ENCODE results near the gene SECISBP2. TPM values are rescaled to one million over a fixed set of nuclear protein-coding genes. Genes with fewer than 3 reads are reported as not detected.

Gene SECISBP2
- polyA plus RNA-seq (18.3 to 24.3 TPM (median 20.1 TPM) in 3 replicates), polyA minus RNA-seq (6.2 to 20.4 TPM (median 14.9 TPM) in 3 replicates)
- polyA plus RNA-seq (2011; ENCODE audit: low read depth), result 4.9 TPM
- polyA plus RNA-seq (2011; cell fraction: cytosol; rRNA removed), result 11.6 and 20.6 TPM in 2 replicates
- 44.7 and 46.9 TPM in 2 replicates for polyA plus RNA-seq (2011; cell fraction: nucleus; rRNA removed)
- 13.2 and 14.2 TPM in 2 replicates for polyA plus RNA-seq (2012; ENCODE audit: low replicate concordance)
- 7.7 TPM for polyA minus RNA-seq (2011; cell fraction: cytosol; rRNA and poly(A)+ RNA removed)
- polyA minus RNA-seq (2011; cell fraction: nucleus; rRNA and poly(A)+ RNA removed), result 19.1 and 33.5 TPM in 2 replicates

DNA sequence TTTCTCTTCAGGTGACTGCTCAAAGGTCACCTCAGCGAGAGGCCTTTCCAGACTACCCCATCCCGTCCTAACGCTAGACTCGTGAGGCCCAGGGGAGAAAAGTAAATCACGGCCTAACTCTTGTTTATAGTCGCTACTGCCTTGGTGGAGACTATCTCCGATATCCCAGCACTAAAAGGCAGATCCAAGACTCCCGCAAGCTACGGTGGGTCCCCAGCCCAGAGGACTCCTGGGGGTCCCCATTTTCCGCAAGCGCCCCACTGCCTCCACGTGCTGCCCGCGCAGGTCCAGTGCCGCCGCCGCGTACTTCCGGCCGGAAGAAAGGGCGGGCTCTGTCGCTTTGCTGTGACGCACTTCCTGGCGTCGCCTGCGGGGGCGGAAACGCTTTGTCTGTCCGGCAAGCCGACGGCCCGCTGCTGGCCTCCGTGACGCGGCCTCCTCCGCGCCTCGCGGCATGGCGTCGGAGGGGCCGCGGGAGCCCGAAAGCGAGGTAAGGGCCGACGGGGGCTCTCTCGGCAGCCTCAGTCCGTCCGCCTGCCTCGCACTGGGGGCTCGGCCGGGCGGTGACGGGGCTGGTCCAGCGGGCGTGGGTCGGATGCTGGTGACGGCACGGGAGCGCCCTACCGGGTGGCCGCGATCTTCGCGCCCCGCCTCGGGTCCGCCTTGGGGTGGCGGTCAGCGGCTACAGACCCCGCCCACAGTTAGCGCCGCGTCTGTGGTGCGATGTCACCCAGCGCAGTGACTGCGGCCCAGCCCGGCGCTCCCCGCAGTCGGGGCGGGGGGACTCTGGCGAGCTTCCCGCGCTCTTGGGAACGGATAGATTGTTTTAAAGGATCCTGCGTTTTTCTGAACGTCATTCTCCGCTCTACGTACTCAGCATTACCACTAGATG, at the start of gene SECISBP2:
Gene SECISBP2, plus strand, starts transcription at position 378 of the 892 bp plus-strand sequence. Its CDS starts 77 bp downstream, at position 455.
- dilution Hi-C loops (cut with MboI; ENCODE audit: extremely low pct_ligation_motif_present, low sequenced_read_pairs), result no loop called here
- Histone ChIP-seq H2AFZ (ENCODE audit: control insufficient read depth, low read length) (peak within 1 kb of the TSS; percentile 68), H3K79me2 (ENCODE audit: control insufficient read depth, insufficient read depth, low read length) (peaks cover 72% of the 10 kb centered on the region), H3K9me3 (ENCODE audit: control insufficient read depth, low read depth, low read length) (no peaks in the 10 kb centered on the region), H3K27ac (ENCODE audit: control insufficient read depth, insufficient read depth, low read length) (peak within 1 kb of the TSS; percentile 97), H3K4me1 (ENCODE audit: control insufficient read depth, extremely low read depth, insufficient read depth, low read length) (peaks cover 39% of the 10 kb centered on the region), H3K9me1 (ENCODE audit: control insufficient read depth, extremely low read depth, insufficient read depth, low read length) (peaks cover 2% of the 10 kb centered on the region), H4K20me1 (ENCODE audit: control insufficient read depth, extremely low read depth, insufficient read depth, low read length) (peaks cover 2% of the 10 kb centered on the region), H3K9ac (ENCODE audit: control insufficient read depth, extremely low read depth, insufficient read depth, low read length) (peak within 1 kb of the TSS; percentile 96), H3K4me2 (ENCODE audit: control insufficient read depth, extremely low read depth, insufficient read depth, low read depth, low read length) (peak within 1 kb of the TSS; percentile 99), H3K36me3 (ENCODE audit: control insufficient read depth in 2 of 2, extremely low read depth in 1 of 2, insufficient read depth in 2 of 2, low read length in 2 of 2) (peaks cover 0 to 23% of the 10 kb centered on the region in 2 experiments), H3K27me3 (ENCODE audit: control insufficient read depth, extremely low read depth, insufficient read depth, low read length) (no peaks in the 10 kb centered on the region), H3K4me3 (ENCODE audit: control insufficient read depth in 2 of 3, extremely low read depth in 1 of 3, insufficient read depth in 2 of 3, low read depth in 1 of 3, low read length in 3 of 3) (peak within 1 kb of the TSS; percentile 71 to 90 (median 83))
- TF ChIP-seq, protein P1, sequence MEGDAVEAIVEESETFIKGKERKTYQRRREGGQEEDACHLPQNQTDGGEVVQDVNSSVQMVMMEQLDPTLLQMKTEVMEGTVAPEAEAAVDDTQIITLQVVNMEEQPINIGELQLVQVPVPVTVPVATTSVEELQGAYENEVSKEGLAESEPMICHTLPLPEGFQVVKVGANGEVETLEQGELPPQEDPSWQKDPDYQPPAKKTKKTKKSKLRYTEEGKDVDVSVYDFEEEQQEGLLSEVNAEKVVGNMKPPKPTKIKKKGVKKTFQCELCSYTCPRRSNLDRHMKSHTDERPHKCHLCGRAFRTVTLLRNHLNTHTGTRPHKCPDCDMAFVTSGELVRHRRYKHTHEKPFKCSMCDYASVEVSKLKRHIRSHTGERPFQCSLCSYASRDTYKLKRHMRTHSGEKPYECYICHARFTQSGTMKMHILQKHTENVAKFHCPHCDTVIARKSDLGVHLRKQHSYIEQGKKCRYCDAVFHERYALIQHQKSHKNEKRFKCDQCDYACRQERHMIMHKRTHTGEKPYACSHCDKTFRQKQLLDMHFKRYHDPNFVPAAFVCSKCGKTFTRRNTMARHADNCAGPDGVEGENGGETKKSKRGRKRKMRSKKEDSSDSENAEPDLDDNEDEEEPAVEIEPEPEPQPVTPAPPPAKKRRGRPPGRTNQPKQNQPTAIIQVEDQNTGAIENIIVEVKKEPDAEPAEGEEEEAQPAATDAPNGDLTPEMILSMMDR (optimal IDR thresholded peaks at IDR 0.05 in 1 of 3, IDR thresholded peaks at IDR 0.05 in 1 of 3, conservative IDR thresholded peaks at IDR 0.05 in 1 of 3; ENCODE audit: extremely low read depth in 1 of 3, insufficient read depth in 2 of 3, low read length in 3 of 3), result peak; percentile 59 to 82 (median 67)
- TF ChIP-seq EZH2 (IDR thresholded peaks at IDR 0.05; ENCODE audit: low read length), result no peak
- DNase-seq (ENCODE audit: low read depth, low spot score), result peak; percentile 66
- FAIRE-seq, result peak; percentile 44

DNA sequence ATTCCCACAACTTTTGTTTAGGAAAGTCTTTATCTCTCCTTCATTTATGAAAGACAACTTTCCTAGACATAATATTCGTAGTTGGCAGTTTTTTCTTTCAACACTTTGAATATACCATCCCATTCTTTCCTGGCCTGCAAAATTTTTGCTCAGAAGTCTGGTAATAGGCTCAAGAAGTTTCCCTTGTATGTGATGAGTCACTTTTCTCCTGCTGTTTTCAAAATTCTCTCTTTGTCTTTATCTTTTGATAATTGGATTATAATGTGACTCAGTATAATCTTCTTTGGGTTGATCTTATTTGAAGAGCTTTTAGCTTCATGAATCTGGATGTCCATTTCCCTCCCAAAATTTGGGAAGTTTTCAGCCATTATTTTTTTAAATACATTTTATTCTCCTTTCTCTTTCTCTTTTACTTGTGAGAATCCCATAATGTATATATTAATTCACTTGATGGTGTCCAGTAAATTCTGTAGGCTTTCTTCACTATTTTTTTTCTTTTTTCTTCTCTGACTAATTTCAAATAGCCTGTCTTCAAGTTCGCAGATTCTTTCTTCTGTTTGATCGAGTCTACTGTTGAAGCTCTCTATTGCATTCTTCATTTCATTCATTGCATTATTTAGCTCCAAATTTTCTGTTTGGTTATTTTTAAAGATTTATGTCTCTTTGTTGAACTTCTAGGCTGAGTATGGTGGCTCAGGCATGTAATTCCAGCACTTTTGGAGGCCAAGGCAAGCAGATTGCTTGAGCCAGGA, 44.6 kb upstream of the SECISBP2 start:
- no peaks in the 10 kb centered on the region for H3K36me3 ChIP-seq (ENCODE audit: control insufficient read depth in 2 of 2, extremely low read depth in 1 of 2, insufficient read depth in 2 of 2, low read length in 2 of 2)
- TF ChIP-seq, protein P1 (optimal IDR thresholded peaks at IDR 0.05 in 1 of 3, IDR thresholded peaks at IDR 0.05 in 1 of 3, conservative IDR thresholded peaks at IDR 0.05 in 1 of 3; ENCODE audit: extremely low read depth in 1 of 3, insufficient read depth in 2 of 3, low read length in 3 of 3), result no peak
- no peak for TF ChIP-seq EZH2 (IDR thresholded peaks at IDR 0.05; ENCODE audit: low read length)
- no peaks in the 10 kb centered on the region for H3K4me1 ChIP-seq (ENCODE audit: control insufficient read depth, extremely low read depth, insufficient read depth, low read length)
- dilution Hi-C loops (cut with MboI; ENCODE audit: extremely low pct_ligation_motif_present, low sequenced_read_pairs), result no loop called here
- no peak overlapping the region for H3K4me3 ChIP-seq (ENCODE audit: control insufficient read depth in 2 of 3, extremely low read depth in 1 of 3, insufficient read depth in 2 of 3, low read depth in 1 of 3, low read length in 3 of 3)
- no peak overlapping the region for H3K4me2 ChIP-seq (ENCODE audit: control insufficient read depth, extremely low read depth, insufficient read depth, low read depth, low read length)
- no peaks in the 10 kb centered on the region for H3K9me1 ChIP-seq (ENCODE audit: control insufficient read depth, extremely low read depth, insufficient read depth, low read length)
- peaks cover 4% of the 10 kb centered on the region for H3K9me3 ChIP-seq (ENCODE audit: control insufficient read depth, low read depth, low read length)
- no peak overlapping the region for H3K27ac ChIP-seq (ENCODE audit: control insufficient read depth, insufficient read depth, low read length)
- no peaks in the 10 kb centered on the region for H3K79me2 ChIP-seq (ENCODE audit: control insufficient read depth, insufficient read depth, low read length)
- H4K20me1 ChIP-seq (ENCODE audit: control insufficient read depth, extremely low read depth, insufficient read depth, low read length), result no peaks in the 10 kb centered on the region
- H3K27me3 ChIP-seq (ENCODE audit: control insufficient read depth, extremely low read depth, insufficient read depth, low read length), result no peaks in the 10 kb centered on the region
- FAIRE-seq, result no peak
- no peak overlapping the region for H3K9ac ChIP-seq (ENCODE audit: control insufficient read depth, extremely low read depth, insufficient read depth, low read length)
- no peak for DNase-seq (ENCODE audit: low read depth, low spot score)
- no peak overlapping the region for H2AFZ ChIP-seq (ENCODE audit: control insufficient read depth, low read length)
